Lower leg skin (tissue), 4 donors: ENCODE results near the gene CARD11. TPM values are rescaled to one million over a fixed set of nuclear protein-coding genes. Genes with fewer than 3 reads are reported as not detected.

Source experiments
- DNase-seq, 2 donors: peaks; one replicate each; pipeline ENCODE4 v3.0.0-alpha.2; 2019; ENCODE audit warnings: low spot score in 2 of 2
- H3K4me3 ChIP-seq: fragments of 200-600 bp; sonication (generic); 2 replicates; pipeline ENCODE4 v1.5.1; 2017; ENCODE audit warnings: mild to moderate bottlenecking, low read depth; ENCODE audit not compliant: poor library complexity, severe bottlenecking
- POLR2A ChIP-seq, 2 donors: fragments of 450-650 bp; IDR thresholded peaks; one replicate each; pipeline ENCODE4 v1.6.1; 2016 to 2017; ENCODE audit warnings: antibody characterized with exemption in 2 of 2, mild to moderate bottlenecking in 1 of 2, moderate library complexity in 1 of 2
- WGBS, 2 donors: methylation state at CpG; one replicate each; pipeline ENCODE4 v1.1.5; 2018; 5-methylcytosine and 5-hydroxymethylcytosine counted together
- intact Hi-C: fragments of 100-400 bp; cut with DNase I; formaldehyde crosslinking; loops from one replicate; pipeline ENCODE4 v1.15.0; 2023; ENCODE audit warnings: low total_unique reads
- total RNA-seq, 4 donors: library from RNA; depleted of rRNA; stranded (reverse); fragments of >200 nt; gene quantifications; one replicate each; pipeline ENCODE4 v1.1.0, GENCODE V29; 2016
- TF ChIP-seq, protein P1 (sequence below), 3 donors: fragments of 450-650 bp; IDR thresholded peaks; one replicate each; pipeline ENCODE4 v1.5.1; 2016; ENCODE audit warnings: antibody characterized with exemption in 3 of 3, mild to moderate bottlenecking in 3 of 3, moderate library complexity in 2 of 3

CARD11 gene
- total RNA-seq, 4 donors from 2014 or later, result 0.17 to 0.68 TPM; not detected in 2

DNA sequence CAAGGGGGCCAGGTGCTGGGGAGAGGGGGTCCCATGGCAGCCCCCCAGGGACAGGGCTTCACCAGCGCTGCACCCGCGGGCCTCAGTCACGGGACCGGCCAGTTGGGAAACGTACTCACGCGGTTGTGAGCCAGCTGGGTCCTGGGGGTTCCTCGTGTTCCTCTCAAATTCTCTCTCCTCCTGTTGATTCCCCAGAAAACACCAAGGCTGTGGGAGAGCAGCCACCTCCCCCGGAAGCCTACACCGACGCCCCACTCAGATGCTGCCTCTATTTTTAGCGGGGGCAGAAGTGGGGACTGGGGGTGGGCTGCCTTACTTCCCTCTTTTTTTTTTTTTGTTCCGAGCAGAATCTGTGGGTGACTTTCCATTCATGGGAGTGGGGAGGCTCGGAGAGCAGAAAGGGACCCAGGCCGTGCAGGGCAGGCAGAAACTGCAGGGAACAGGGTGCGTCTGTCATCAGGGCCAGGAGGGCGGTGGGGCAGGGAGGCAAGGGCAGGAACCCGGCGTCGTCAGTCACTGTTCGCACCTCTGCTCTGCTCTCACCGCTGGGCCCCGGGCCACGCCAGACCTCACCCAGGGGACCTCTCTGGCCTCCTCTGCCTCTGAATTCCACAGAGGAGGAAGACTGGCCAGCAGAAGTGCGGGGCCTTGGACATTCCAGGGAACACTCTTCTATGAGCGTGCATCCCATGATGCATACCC, 63.1 kb downstream of the CARD11 start:
- TF ChIP-seq, protein P1, sequence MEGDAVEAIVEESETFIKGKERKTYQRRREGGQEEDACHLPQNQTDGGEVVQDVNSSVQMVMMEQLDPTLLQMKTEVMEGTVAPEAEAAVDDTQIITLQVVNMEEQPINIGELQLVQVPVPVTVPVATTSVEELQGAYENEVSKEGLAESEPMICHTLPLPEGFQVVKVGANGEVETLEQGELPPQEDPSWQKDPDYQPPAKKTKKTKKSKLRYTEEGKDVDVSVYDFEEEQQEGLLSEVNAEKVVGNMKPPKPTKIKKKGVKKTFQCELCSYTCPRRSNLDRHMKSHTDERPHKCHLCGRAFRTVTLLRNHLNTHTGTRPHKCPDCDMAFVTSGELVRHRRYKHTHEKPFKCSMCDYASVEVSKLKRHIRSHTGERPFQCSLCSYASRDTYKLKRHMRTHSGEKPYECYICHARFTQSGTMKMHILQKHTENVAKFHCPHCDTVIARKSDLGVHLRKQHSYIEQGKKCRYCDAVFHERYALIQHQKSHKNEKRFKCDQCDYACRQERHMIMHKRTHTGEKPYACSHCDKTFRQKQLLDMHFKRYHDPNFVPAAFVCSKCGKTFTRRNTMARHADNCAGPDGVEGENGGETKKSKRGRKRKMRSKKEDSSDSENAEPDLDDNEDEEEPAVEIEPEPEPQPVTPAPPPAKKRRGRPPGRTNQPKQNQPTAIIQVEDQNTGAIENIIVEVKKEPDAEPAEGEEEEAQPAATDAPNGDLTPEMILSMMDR (IDR thresholded peaks at IDR 0.05), result no peak
- no peak for TF ChIP-seq POLR2A (IDR thresholded peaks at IDR 0.05)
- intact Hi-C loops, result no loop called here
- 80 to 83% methylated on average over 27 of the region's 27 CpGs for WGBS, 2 donors
- DNase-seq, result no peak
- no peak overlapping the region for H3K4me3 ChIP-seq

- H3K4me3 ChIP-seq, result no peak overlapping the region
- intact Hi-C loops, result no loop called here
- TF ChIP-seq, protein P1 (IDR thresholded peaks at IDR 0.05), result no peak
- TF ChIP-seq POLR2A (IDR thresholded peaks at IDR 0.05), result no peak
- DNase-seq, result no peak
- WGBS, 2 donors, result 74 to 75% methylated on average over 12 to 13 of the region's 13 CpGs
Measured at GRCh38 chr7:2979951-2980350, 63.7 kb downstream of the CARD11 start.

DNA sequence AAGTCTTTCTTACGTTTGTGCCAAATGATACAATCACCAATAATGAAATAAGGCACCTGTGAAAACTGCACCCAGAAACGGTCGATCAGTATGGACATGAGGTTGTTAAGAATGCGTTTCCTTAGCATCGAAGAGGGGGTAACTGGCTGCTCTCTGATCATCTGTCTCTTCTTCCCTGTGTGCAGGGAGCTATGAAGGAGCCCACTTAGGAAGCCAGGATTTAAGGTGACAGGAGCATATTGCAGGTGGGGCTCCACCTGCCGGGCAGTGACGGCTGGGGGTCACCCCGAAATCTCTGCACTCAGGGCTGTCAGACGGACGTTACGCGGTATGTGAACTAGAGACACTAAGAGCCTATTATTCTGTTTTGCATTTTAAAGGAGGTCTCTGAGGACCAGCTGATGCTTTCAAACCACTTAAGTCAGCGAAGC, 64.5 kb downstream of the CARD11 start:
- DNase-seq, result no peak
- intact Hi-C loops, result no loop called here
- WGBS, 2 donors, result 56 to 60% methylated on average over 13 of the region's 13 CpGs
- H3K4me3 ChIP-seq, result no peak overlapping the region
- TF ChIP-seq, protein P1 (IDR thresholded peaks at IDR 0.05), result no peak
- TF ChIP-seq POLR2A (IDR thresholded peaks at IDR 0.05), result no peak

GRCh38 chr7:2978408-2978807, 65.3 kb downstream of the CARD11 start:
- H3K4me3 ChIP-seq, result no peak overlapping the region
- no peak for DNase-seq
- 11% methylated on average over 15 of the region's 15 CpGs for WGBS, 2 donors
- intact Hi-C loops, result no loop called here
- TF ChIP-seq POLR2A (IDR thresholded peaks at IDR 0.05), result no peak
- TF ChIP-seq, protein P1 (IDR thresholded peaks at IDR 0.05), result no peak

DNA sequence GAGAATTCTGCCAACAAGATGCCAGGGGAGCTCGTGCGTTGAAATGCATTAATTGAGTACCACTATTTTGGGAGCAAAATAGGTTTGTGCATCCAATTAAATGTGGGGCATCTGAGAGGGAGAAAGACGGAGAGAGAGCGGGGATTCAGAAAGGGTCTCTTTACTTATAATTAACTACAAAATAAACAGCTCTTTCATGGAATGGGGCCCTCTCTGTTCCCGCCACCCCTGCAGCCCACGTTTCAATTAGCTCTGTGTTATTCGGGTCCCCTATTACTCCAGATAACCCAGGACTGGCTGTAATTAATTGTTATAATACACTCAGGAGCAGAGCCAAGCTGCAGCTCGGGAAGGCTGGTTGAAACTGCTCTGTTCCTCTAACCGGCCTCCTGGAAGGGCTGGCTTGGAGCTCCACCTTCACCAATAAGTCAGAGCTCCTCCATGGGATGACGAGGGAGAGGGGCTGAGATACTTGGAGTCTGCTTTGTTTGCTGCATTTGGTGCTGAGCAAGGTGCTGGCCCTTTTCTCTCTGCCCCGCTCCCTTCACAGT, 67.8 kb downstream of the CARD11 start:
- no peak for DNase-seq
- TF ChIP-seq POLR2A (IDR thresholded peaks at IDR 0.05), result no peak
- TF ChIP-seq, protein P1 (IDR thresholded peaks at IDR 0.05), result no peak
- intact Hi-C loops, result no loop called here
- WGBS, 2 donors, result 63 to 67% methylated on average over 11 of the region's 11 CpGs
- H3K4me3 ChIP-seq, result no peak overlapping the region
